Suprapubic skin (tissue), 4 donors: ENCODE measurements around the gene METTL25. TPM values are rescaled to one million over a fixed set of nuclear protein-coding genes. Genes with fewer than 3 reads are reported as not detected.
A peak's percentile ranks its signal among the peaks of the same experiment; 100 is the strongest.

Experiments used
- DNase-seq, 2 donors: peaks; one replicate each; pipeline ENCODE4 v3.0.0-alpha.2; 2019; ENCODE audit warnings: low spot score in 2 of 2
- H3K27ac ChIP-seq: fragments of 200-600 bp; sonication (generic); one replicate; pipeline ENCODE4 v1.5.1; 2019
- H3K27me3 ChIP-seq: fragments of 200-600 bp; sonication (generic); one replicate; pipeline ENCODE4 v1.5.1; 2019
- H3K36me3 ChIP-seq: fragments of 200-600 bp; sonication (generic); one replicate; pipeline ENCODE4 v1.5.1; 2019
- H3K4me1 ChIP-seq: fragments of 200-600 bp; sonication (generic); one replicate; pipeline ENCODE4 v1.5.1; 2019
- H3K4me3 ChIP-seq: fragments of 200-600 bp; sonication (generic); one replicate; pipeline ENCODE4 v1.5.1; 2019; ENCODE audit warnings: mild to moderate bottlenecking
- H3K9me3 ChIP-seq: fragments of 200-600 bp; sonication (generic); one replicate; pipeline ENCODE4 v1.5.1; 2019
- CTCF ChIP-seq, 2 donors: fragments of 200-600 bp in 1 of 2; fragments of 450-650 bp in 1 of 2; sonication (generic) in 1 of 2; IDR thresholded peaks; one replicate each; pipeline ENCODE4 v1.5.1; 2016 to 2019; ENCODE audit warnings: antibody characterized with exemption in 2 of 2, mild to moderate bottlenecking in 1 of 2, moderate library complexity in 1 of 2
- EP300 ChIP-seq: sonication (generic); formaldehyde crosslinking; IDR thresholded peaks from one replicate; pipeline ENCODE4 v1.6.1; 2017; ENCODE audit warnings: antibody characterized with exemption
- POLR2A ChIP-seq, 2 donors: fragments of 450-650 bp; IDR thresholded peaks; one replicate each; pipeline ENCODE4 v1.6.1; 2017; ENCODE audit warnings: antibody characterized with exemption in 2 of 2, mild to moderate bottlenecking in 2 of 2, moderate library complexity in 2 of 2
- POLR2AphosphoS5 ChIP-seq, 3 donors: sonication (generic); formaldehyde crosslinking; IDR thresholded peaks; one replicate each; pipeline ENCODE4 v1.6.1; 2017; ENCODE audit warnings: antibody characterized with exemption in 3 of 3
- WGBS: methylation state at CpG from one replicate; pipeline ENCODE4 v1.1.5; 2018; 5-methylcytosine and 5-hydroxymethylcytosine counted together
- total RNA-seq, 4 donors: library from RNA; depleted of rRNA; stranded (reverse); fragments of >200 nt; gene quantifications; one replicate each; pipeline ENCODE4 v1.1.0, GENCODE V29; 2016

The METTL25 gene
- 10 to 100 TPM; 10.2 to 13.0 (median 11.6) TPM for total RNA-seq

GRCh38 chr12:82358200-82359114, at the start of gene METTL25, which contains the start of gene CCDC59:
Gene METTL25, plus strand, starts transcription at chr12:82358529. Its CDS starts 37 bp downstream, at chr12:82358566.
Gene CCDC59, minus strand, starts transcription at chr12:82358387. Its CDS starts 11 bp downstream, at chr12:82358376.
- Histone ChIP-seq H3K4me3 (peak within 1 kb of the TSS; percentile 87), H3K4me1 (peaks cover 34% of the 10 kb centered on the region), H3K27ac (peak within 1 kb of the TSS; percentile 96), H3K9me3 (no peaks in the 10 kb centered on the region), H3K27me3 (no peaks in the 10 kb centered on the region), H3K36me3 (peaks cover 9% of the 10 kb centered on the region)
- WGBS: 1% methylated on average over 53 of the region's 61 CpGs
- TF ChIP-seq EP300 (no peak), POLR2AphosphoS5 (IDR thresholded peaks at IDR 0.05) (peak; percentile 59 to 98 (median 90)), POLR2A (IDR thresholded peaks at IDR 0.05) (peak; percentile 37 to 82), CTCF (IDR thresholded peaks at IDR 0.05) (peak; percentile 90 to 99)
- peak; percentile 97 to 98 for DNase-seq

DNA sequence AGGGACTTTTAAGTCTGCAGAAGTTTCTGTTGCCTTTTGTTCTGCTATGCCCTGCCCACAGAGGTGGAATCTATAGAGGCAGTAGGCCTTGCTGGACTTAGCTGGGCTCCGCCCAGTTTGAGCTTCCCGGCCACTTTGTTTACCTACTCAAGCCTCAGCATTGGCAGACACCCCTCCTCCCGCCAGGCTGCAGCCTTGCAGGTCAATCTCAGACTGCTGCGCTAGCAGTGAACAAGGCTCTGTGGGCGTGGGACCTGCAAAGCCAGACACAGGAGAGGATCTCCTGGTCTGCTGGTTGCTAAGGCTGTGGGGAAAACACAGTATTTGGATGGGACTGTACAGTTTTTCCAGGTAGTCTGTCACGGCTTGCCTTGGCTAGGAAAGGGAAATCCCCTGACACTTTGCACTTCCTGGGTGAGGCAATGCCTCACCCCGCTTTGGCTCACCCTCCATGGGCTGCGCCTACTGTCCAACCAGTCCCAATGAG, 43.9 kb upstream of the METTL25 start:
- Histone ChIP-seq H3K27me3 (no peaks in the 10 kb centered on the region), H3K27ac (no peak overlapping the region), H3K4me1 (no peaks in the 10 kb centered on the region), H3K36me3 (no peaks in the 10 kb centered on the region), H3K9me3 (no peaks in the 10 kb centered on the region), H3K4me3 (no peak overlapping the region)
- peak in 1 of 2 donors; percentile 48 for DNase-seq
- TF ChIP-seq POLR2AphosphoS5 (IDR thresholded peaks at IDR 0.05) (no peak), EP300 (no peak), CTCF (IDR thresholded peaks at IDR 0.05) (no peak), POLR2A (IDR thresholded peaks at IDR 0.05) (no peak)
- 31% methylated on average over 8 of the region's 8 CpGs for WGBS

- Histone ChIP-seq H3K27ac (no peak overlapping the region), H3K4me3 (no peak overlapping the region), H3K4me1 (no peaks in the 10 kb centered on the region), H3K9me3 (no peaks in the 10 kb centered on the region), H3K36me3 (no peaks in the 10 kb centered on the region), H3K27me3 (no peaks in the 10 kb centered on the region)
- 63% methylated on average over 1 of the region's 1 CpG for WGBS
- TF ChIP-seq CTCF (IDR thresholded peaks at IDR 0.05) (no peak), POLR2A (IDR thresholded peaks at IDR 0.05) (no peak), EP300 (no peak), POLR2AphosphoS5 (IDR thresholded peaks at IDR 0.05) (no peak)
- DNase-seq: no peak
Measured at GRCh38 chr12:82319276-82319675, 39.1 kb upstream of the METTL25 start.

DNA sequence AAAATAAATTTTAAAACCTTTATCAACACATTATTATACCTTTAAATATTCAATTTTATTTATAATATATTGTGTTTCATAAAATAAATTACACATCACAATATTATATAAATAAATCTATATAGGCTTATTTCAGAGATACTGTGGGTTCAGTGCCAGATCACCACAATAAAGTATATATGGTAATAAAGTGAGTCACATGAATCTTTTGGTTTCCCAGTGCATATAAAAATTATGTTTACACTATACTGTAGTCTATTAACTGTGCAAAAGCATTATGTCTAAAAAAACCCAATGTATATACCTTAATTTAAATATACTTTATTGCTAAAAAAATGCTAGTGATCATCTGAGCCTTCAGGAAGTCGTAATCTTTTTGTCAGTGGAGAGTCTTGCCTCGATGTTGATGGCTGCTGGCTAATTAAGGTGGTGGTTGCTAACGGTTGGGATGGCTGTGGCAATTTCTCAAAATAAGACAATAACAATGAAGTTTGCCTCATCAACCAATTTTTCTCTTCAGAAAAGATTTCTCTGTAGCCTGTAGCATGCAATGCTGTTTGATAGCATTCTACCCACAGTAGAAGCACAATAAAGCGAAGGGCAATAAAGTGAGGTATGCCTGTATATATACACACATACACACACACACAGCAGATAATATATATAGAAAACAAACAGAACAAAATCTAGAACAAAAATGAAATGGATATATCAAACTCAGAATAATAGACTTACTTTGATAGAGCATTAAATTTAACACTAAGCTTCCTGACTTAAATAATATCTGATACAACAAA, 32.6 kb upstream of the METTL25 start:
- H3K36me3 ChIP-seq: no peaks in the 10 kb centered on the region
- no peak overlapping the region for H3K27ac ChIP-seq
- H3K4me1 ChIP-seq: no peaks in the 10 kb centered on the region
- TF ChIP-seq EP300 (no peak), POLR2A (IDR thresholded peaks at IDR 0.05) (no peak), POLR2AphosphoS5 (IDR thresholded peaks at IDR 0.05) (no peak), CTCF (IDR thresholded peaks at IDR 0.05) (no peak)
- H3K4me3 ChIP-seq: no peak overlapping the region
- DNase-seq: no peak
- H3K27me3 ChIP-seq: no peaks in the 10 kb centered on the region
- no peaks in the 10 kb centered on the region for H3K9me3 ChIP-seq
- WGBS: 55% methylated on average over 4 of the region's 4 CpGs
